H1 (cell line): ENCODE measurements around the gene ADGRG1. TPM values are rescaled to one million over a fixed set of nuclear protein-coding genes. Genes with fewer than 3 reads are reported as not detected.

Source experiments
- ASH2L ChIP-seq: fragments of 200-600, 300-600 bp; sonication (generic); IDR thresholded peaks from one replicate; pipeline ENCODE4 v1.7.1; 2017; ENCODE audit warnings: low read length
- BACH1 ChIP-seq: IDR thresholded peaks from 2 replicates; pipeline ENCODE4 v1.6.1; 2012; ENCODE audit warnings: low read length, improper control_type of control experiment
- FOSL1 ChIP-seq: IDR thresholded peaks from 2 replicates; pipeline ENCODE4 v1.6.1; 2011; ENCODE audit warnings: mild to moderate bottlenecking, low read depth, low read length, moderate library complexity; ENCODE audit not compliant: insufficient read depth
- GABPA ChIP-seq: IDR thresholded peaks from 2 replicates; pipeline ENCODE4 v1.6.1; 2011; ENCODE audit warnings: mild to moderate bottlenecking, low read length, moderate library complexity, borderline replicate concordance; ENCODE audit not compliant: insufficient read depth
- SAP30 ChIP-seq: fragments of 300-600 bp; sonication (generic); IDR thresholded peaks from 2 replicates; pipeline ENCODE4 v1.7.1; 2012; ENCODE audit warnings: low read length, moderate library complexity, mild to moderate bottlenecking, inconsistent platforms; ENCODE audit not compliant: insufficient read depth, insufficient replicate concordance
- SIX5 ChIP-seq: IDR thresholded peaks from 2 replicates; pipeline ENCODE4 v1.6.1; 2011; ENCODE audit warnings: mild to moderate bottlenecking, low read depth, low read length
- SUZ12 ChIP-seq: fragments of 200-600 bp; sonication (generic); IDR thresholded peaks from 2 replicates; pipeline ENCODE4 v1.6.1; 2012; ENCODE audit warnings: mild to moderate bottlenecking, inconsistent platforms, low read length, moderate library complexity, mixed read lengths
- TBP ChIP-seq: IDR thresholded peaks from 2 replicates; pipeline ENCODE4 v1.6.1; 2011; ENCODE audit warnings: low read depth, low read length, improper control_type of control experiment
- TCF12 ChIP-seq: IDR thresholded peaks from 2 replicates; pipeline ENCODE4 v1.6.1; 2011; ENCODE audit warnings: low read depth, mild to moderate bottlenecking, low read length
- polyA plus RNA-seq, 7 experiments: library from polyadenylated mRNA; depleted of rRNA in 3 of 7; stranded (reverse) in 5 of 7; unstranded in 2 of 7; fragments of >200 nt in 5 of 7; fragments of 200-250 nt in 2 of 7; gene quantifications; 1 replicate in 5 of 7; 2 replicates in 1 of 7; 4 replicates in 1 of 7; pipeline versions ENCODE4 v1.2.1 to v1.2.3, GENCODE V29; 2011 to 2013; ENCODE audit warnings: missing spikeins in 2 of 7, mixed read lengths in 2 of 7
- total RNA-seq: library from RNA; stranded (reverse); fragmentation: NEBNext Ultra II Directional; extraction: Animal tissue kit (Norgen Biotek cat#: 25700); gene quantifications from 2 replicates; pipeline ENCODE4 v1.2.1, GENCODE V29; 2021
- TF ChIP-seq, protein P1 (sequence below): fragments of 300-600 bp; sonication (generic); IDR thresholded peaks from 2 replicates; pipeline ENCODE4 v1.7.1; 2012; ENCODE audit warnings: low read length, moderate library complexity, mild to moderate bottlenecking, inconsistent platforms; ENCODE audit not compliant: insufficient replicate concordance

Gene ADGRG1
- total and polyA plus RNA-seq, 2 of the 8 experiments (the other 6 are each of a cell fraction or from before 2014, with no cell fraction given) = 1.3 to 2.6 TPM

DNA sequence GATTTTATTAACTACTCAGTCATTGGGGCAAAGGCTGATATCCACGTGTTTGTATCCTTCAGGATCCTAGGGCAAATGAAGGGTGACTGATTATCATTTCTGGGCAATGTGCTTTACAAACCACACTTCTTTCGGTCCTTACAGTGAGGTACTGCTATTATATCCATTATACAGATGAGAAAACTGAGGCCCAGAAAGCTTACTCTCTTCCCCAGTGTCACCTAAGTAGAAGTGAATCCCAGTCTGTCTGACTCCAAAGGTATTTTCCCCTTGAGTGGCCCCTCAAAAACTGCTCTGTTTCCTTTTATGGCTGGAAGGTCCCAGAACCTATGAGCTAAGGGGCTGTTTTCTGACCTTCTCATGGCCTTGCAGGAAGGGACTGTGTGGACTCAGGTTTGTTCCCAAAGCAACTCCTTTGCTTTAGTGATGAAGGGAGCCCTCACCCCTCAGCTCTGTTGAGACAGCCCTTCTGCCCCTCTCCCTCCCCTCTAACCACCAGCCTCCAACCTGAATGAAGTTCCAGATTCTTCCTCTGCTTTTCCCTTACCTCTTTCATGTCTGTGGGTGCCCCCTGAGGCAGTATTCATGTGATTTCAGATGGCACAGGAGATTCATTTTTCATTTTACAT is 27.4 kb upstream of the ADGRG1 start (continued):
- TF ChIP-seq, protein P1, sequence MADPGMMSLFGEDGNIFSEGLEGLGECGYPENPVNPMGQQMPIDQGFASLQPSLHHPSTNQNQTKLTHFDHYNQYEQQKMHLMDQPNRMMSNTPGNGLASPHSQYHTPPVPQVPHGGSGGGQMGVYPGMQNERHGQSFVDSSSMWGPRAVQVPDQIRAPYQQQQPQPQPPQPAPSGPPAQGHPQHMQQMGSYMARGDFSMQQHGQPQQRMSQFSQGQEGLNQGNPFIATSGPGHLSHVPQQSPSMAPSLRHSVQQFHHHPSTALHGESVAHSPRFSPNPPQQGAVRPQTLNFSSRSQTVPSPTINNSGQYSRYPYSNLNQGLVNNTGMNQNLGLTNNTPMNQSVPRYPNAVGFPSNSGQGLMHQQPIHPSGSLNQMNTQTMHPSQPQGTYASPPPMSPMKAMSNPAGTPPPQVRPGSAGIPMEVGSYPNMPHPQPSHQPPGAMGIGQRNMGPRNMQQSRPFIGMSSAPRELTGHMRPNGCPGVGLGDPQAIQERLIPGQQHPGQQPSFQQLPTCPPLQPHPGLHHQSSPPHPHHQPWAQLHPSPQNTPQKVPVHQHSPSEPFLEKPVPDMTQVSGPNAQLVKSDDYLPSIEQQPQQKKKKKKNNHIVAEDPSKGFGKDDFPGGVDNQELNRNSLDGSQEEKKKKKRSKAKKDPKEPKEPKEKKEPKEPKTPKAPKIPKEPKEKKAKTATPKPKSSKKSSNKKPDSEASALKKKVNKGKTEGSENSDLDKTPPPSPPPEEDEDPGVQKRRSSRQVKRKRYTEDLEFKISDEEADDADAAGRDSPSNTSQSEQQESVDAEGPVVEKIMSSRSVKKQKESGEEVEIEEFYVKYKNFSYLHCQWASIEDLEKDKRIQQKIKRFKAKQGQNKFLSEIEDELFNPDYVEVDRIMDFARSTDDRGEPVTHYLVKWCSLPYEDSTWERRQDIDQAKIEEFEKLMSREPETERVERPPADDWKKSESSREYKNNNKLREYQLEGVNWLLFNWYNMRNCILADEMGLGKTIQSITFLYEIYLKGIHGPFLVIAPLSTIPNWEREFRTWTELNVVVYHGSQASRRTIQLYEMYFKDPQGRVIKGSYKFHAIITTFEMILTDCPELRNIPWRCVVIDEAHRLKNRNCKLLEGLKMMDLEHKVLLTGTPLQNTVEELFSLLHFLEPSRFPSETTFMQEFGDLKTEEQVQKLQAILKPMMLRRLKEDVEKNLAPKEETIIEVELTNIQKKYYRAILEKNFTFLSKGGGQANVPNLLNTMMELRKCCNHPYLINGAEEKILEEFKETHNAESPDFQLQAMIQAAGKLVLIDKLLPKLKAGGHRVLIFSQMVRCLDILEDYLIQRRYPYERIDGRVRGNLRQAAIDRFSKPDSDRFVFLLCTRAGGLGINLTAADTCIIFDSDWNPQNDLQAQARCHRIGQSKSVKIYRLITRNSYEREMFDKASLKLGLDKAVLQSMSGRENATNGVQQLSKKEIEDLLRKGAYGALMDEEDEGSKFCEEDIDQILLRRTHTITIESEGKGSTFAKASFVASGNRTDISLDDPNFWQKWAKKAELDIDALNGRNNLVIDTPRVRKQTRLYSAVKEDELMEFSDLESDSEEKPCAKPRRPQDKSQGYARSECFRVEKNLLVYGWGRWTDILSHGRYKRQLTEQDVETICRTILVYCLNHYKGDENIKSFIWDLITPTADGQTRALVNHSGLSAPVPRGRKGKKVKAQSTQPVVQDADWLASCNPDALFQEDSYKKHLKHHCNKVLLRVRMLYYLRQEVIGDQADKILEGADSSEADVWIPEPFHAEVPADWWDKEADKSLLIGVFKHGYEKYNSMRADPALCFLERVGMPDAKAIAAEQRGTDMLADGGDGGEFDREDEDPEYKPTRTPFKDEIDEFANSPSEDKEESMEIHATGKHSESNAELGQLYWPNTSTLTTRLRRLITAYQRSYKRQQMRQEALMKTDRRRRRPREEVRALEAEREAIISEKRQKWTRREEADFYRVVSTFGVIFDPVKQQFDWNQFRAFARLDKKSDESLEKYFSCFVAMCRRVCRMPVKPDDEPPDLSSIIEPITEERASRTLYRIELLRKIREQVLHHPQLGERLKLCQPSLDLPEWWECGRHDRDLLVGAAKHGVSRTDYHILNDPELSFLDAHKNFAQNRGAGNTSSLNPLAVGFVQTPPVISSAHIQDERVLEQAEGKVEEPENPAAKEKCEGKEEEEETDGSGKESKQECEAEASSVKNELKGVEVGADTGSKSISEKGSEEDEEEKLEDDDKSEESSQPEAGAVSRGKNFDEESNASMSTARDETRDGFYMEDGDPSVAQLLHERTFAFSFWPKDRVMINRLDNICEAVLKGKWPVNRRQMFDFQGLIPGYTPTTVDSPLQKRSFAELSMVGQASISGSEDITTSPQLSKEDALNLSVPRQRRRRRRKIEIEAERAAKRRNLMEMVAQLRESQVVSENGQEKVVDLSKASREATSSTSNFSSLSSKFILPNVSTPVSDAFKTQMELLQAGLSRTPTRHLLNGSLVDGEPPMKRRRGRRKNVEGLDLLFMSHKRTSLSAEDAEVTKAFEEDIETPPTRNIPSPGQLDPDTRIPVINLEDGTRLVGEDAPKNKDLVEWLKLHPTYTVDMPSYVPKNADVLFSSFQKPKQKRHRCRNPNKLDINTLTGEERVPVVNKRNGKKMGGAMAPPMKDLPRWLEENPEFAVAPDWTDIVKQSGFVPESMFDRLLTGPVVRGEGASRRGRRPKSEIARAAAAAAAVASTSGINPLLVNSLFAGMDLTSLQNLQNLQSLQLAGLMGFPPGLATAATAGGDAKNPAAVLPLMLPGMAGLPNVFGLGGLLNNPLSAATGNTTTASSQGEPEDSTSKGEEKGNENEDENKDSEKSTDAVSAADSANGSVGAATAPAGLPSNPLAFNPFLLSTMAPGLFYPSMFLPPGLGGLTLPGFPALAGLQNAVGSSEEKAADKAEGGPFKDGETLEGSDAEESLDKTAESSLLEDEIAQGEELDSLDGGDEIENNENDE = no peak
- TF ChIP-seq SUZ12 = no peak
- no peak for TF ChIP-seq ASH2L
- TF ChIP-seq TBP = no peak
- TF ChIP-seq SIX5 = no peak
- no peak for TF ChIP-seq TCF12
- no peak for TF ChIP-seq BACH1
- no peak for TF ChIP-seq GABPA
- no peak for TF ChIP-seq FOSL1
- no peak for TF ChIP-seq SAP30
